ENCODE measurements around the gene PCDH15.

The PCDH15 gene

DNA sequence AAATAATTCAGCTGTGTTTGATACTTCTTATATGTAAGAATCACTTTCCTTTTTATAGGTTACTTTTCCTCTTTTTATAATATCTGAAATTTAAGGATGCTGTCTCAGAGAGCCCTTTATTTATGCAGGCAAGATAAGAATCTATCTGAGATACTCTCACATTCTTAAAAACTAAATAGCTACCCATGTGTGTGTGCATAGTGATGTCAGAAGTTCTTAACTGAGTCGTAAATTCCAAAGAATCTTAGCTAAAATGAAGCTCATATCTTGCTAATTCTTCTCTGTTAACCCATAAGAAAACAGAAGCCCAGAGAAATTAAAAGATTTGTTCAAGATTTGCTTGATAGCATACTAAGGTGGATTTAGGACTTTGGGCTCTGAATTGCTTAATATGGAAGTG is 118.5 kb downstream of the PCDH15 start:
- no peak overlapping the region for H2AFZ ChIP-seq (ENCODE audit: low read depth, low read length)
- H3K4me3 ChIP-seq (ENCODE audit: low read length): no peak overlapping the region

DNA sequence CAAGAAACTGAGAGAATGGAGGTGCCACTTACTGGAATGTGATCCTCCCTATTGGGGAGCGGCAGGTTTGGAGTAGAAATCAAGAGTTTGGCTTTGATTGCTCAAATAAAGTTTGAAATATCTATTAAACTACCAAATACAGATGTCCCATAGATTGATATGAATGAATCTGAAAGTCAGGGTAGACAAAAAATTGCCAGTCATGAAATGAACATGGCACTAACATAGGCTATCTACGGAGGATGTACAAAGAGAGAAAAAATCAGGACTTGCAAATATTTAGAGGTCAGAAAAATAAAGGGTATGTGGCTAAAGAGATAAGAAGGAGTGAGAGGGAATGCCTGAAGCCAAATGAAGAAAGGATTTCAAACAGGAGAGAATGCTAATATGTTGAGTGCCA is 119.9 kb downstream of the PCDH15 start:
- Histone ChIP-seq H3K9me3 (ENCODE audit: low read length) (no peaks in the 10 kb centered on the region), H2AFZ (ENCODE audit: low read depth, low read length) (no peak overlapping the region), H3K4me3 (ENCODE audit: low read length) (no peak overlapping the region), H3K4me1 (ENCODE audit: insufficient read depth, low read length) (no peaks in the 10 kb centered on the region), H3K36me3 (ENCODE audit: insufficient read depth, low read length) (no peaks in the 10 kb centered on the region), H3K27me3 (ENCODE audit: insufficient read depth, low read length) (no peaks in the 10 kb centered on the region)

More for the DNA sequence above, 118.5 kb downstream of the PCDH15 start:
- Histone ChIP-seq H3K4me1 (ENCODE audit: insufficient read depth, low read length) (no peaks in the 10 kb centered on the region), H3K27me3 (ENCODE audit: insufficient read depth, low read length) (no peaks in the 10 kb centered on the region), H3K36me3 (ENCODE audit: insufficient read depth, low read length) (no peaks in the 10 kb centered on the region), H3K9me3 (ENCODE audit: low read length) (no peaks in the 10 kb centered on the region)

DNA sequence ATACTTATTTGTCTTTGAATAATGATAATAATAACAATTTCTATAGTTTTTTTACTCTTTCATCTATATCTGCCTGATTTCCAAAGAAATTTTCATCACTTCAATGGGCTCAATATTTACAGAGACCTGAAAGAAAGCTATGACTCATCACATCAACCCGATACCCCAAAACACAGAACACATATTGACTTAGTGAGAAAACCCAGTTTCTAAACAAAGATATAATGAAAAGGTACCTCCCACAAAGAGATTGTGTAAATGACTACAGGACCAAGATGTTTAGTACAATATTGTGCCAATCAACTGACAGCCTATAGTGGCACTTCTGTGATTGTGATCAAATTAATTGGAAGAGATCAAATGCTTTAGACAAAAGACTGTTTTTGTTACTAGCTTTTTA is 133.9 kb downstream of the PCDH15 start:
- Histone ChIP-seq H3K9me3 (ENCODE audit: low read length) (no peaks in the 10 kb centered on the region), H3K36me3 (ENCODE audit: insufficient read depth, low read length) (no peaks in the 10 kb centered on the region), H3K4me1 (ENCODE audit: insufficient read depth, low read length) (peaks cover 5% of the 10 kb centered on the region)

DNA sequence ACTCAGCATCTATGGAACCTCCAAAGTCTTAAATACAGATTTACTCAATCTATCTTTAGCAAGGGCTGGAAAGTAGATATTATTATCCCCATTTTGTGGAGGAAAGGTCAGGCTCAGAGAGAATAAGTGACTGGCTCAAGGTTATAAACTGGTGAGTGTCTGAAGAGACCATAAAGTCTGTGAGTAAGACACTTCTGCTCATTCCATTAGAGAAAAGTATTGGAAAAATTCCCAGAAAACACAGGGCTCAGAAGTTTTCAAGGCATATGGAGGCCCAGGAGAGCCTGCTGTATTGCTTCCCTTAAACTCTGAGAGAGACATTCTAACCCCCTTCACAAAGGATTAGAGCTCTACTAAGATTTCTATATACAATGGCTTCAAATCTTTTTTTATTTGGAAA is 134.8 kb downstream of the PCDH15 start:
- peaks cover 5% of the 10 kb centered on the region for H3K4me1 ChIP-seq (ENCODE audit: insufficient read depth, low read length)
- H2AFZ ChIP-seq (ENCODE audit: low read depth, low read length): no peak overlapping the region
- H3K9me3 ChIP-seq (ENCODE audit: low read length): no peaks in the 10 kb centered on the region
- no peak overlapping the region for H3K4me3 ChIP-seq (ENCODE audit: low read length)
- H3K27me3 ChIP-seq (ENCODE audit: insufficient read depth, low read length): no peaks in the 10 kb centered on the region
- no peaks in the 10 kb centered on the region for H3K36me3 ChIP-seq (ENCODE audit: insufficient read depth, low read length)

More for the DNA sequence above, 133.9 kb downstream of the PCDH15 start:
- Histone ChIP-seq H3K4me3 (ENCODE audit: low read length) (no peak overlapping the region), H2AFZ (ENCODE audit: low read depth, low read length) (no peak overlapping the region), H3K27me3 (ENCODE audit: insufficient read depth, low read length) (no peaks in the 10 kb centered on the region)

DNA sequence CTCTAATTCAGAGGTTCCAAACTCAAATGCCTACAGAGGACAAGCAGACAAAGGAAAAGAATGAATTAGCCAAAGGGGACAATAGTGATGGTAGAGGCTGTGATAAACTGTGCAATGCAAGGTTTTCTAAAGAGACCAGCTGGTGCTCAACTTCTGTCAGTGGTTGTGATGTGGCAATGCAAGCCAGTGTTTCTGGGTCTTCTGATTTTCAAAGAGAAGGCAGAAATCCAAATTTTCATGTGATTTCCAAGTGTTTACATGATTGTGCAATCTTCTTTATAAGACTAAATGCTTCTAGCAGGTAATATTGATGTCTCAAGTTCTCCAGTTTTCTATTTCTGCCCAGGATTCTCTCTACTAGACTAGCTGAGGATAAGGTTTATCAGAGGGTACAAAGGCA is 135.9 kb downstream of the PCDH15 start:
- Histone ChIP-seq H3K4me1 (ENCODE audit: insufficient read depth, low read length) (peaks cover 5% of the 10 kb centered on the region), H3K4me3 (ENCODE audit: low read length) (no peak overlapping the region), H2AFZ (ENCODE audit: low read depth, low read length) (peak overlapping the region; percentile 22), H3K36me3 (ENCODE audit: insufficient read depth, low read length) (no peaks in the 10 kb centered on the region), H3K27me3 (ENCODE audit: insufficient read depth, low read length) (no peaks in the 10 kb centered on the region), H3K9me3 (ENCODE audit: low read length) (no peaks in the 10 kb centered on the region)

DNA sequence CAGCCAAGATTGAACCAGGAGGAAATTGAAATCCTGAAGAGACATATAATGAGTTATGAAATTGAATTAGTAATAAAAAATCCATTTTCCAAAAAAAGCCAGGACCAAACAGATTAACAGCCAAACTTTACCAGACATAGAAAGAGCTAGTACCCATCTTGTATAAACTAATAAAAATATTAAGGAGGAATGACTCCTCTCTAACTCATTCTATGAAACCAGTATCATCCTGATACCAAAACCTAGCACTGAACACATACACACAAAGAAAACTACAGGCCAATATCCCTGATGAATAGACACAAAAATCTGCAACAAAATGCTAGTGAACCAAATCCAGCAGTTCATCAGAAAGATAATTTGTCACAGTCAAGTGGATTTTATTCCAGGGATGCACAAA is 140.6 kb downstream of the PCDH15 start:
- Histone ChIP-seq H2AFZ (ENCODE audit: low read depth, low read length) (no peak overlapping the region), H3K4me1 (ENCODE audit: insufficient read depth, low read length) (peaks cover 2% of the 10 kb centered on the region), H3K36me3 (ENCODE audit: insufficient read depth, low read length) (no peaks in the 10 kb centered on the region), H3K9me3 (ENCODE audit: low read length) (no peaks in the 10 kb centered on the region), H3K4me3 (ENCODE audit: low read length) (no peak overlapping the region), H3K27me3 (ENCODE audit: insufficient read depth, low read length) (no peaks in the 10 kb centered on the region)

DNA sequence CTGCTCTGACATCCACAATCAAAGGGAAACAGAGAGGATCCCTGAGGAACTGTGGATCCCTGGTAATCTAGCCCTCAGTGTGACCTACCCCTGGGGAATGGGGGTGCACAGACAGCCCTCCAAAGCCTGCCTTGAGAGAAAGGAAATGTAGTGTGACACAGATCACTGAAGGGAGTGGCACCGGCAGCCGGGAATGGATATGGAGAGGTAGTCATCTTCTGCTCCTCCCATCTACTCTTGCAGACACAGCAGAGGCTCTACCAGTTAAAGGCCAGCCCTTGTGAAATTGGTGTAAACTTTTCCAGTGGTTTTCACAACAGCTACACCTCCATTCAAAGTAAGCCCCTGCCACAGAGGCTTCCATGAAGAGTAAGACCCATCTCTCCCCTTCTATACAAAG is 144.4 kb downstream of the PCDH15 start:
- Histone ChIP-seq H3K4me1 (ENCODE audit: insufficient read depth, low read length) (no peaks in the 10 kb centered on the region), H3K4me3 (ENCODE audit: low read length) (no peak overlapping the region), H3K9me3 (ENCODE audit: low read length) (no peaks in the 10 kb centered on the region), H3K27me3 (ENCODE audit: insufficient read depth, low read length) (no peaks in the 10 kb centered on the region), H2AFZ (ENCODE audit: low read depth, low read length) (no peak overlapping the region), H3K36me3 (ENCODE audit: insufficient read depth, low read length) (no peaks in the 10 kb centered on the region)

DNA sequence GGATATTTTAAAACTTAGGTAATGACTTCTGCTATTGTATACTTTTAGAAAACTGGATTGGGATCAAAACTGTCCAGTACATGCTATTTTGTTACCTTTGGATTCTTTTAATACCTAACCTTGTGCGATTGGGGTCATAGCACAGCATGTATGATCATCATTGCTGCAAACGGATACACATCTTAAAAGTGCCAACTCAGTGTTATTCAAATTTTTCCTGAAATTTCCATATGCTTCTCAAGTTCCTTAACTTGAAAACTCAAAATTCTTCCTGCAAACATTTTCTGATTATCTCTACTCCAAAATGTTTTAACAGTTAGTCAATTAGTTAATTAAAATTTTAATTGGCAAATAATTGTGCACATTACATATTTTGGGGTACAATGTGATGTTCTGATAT is 147.5 kb downstream of the PCDH15 start:
- no peaks in the 10 kb centered on the region for H3K27me3 ChIP-seq (ENCODE audit: insufficient read depth, low read length)
- H3K4me3 ChIP-seq (ENCODE audit: low read length): no peak overlapping the region
- H3K9me3 ChIP-seq (ENCODE audit: low read length): no peaks in the 10 kb centered on the region
- H2AFZ ChIP-seq (ENCODE audit: low read depth, low read length): no peak overlapping the region
- H3K4me1 ChIP-seq (ENCODE audit: insufficient read depth, low read length): no peaks in the 10 kb centered on the region
- no peaks in the 10 kb centered on the region for H3K36me3 ChIP-seq (ENCODE audit: insufficient read depth, low read length)

DNA sequence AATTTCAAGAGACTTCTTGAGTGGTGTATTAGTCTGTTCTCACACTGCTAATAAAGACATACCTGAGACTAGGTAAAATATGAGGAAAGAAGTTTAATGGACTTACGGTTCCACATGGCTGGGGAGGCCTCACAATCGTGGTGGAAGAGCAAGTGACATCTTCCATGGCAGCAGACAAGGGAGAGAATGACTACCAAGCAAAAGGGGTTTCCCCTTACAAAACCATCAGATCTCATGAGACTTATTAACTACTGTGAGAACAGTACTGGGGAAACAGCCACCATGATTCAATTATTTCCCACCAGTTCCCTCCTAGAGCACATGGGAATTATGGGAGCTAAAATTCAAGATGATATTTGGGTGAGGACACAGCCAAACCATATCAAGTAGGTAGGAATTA is 150.5 kb downstream of the PCDH15 start:
- no peaks in the 10 kb centered on the region for H3K27me3 ChIP-seq (ENCODE audit: insufficient read depth, low read length)
- H3K9me3 ChIP-seq (ENCODE audit: low read length): no peaks in the 10 kb centered on the region
- H2AFZ ChIP-seq (ENCODE audit: low read depth, low read length): no peak overlapping the region
- no peaks in the 10 kb centered on the region for H3K36me3 ChIP-seq (ENCODE audit: insufficient read depth, low read length)
- no peak overlapping the region for H3K4me3 ChIP-seq (ENCODE audit: low read length)
- H3K4me1 ChIP-seq (ENCODE audit: insufficient read depth, low read length): peaks cover 2% of the 10 kb centered on the region

DNA sequence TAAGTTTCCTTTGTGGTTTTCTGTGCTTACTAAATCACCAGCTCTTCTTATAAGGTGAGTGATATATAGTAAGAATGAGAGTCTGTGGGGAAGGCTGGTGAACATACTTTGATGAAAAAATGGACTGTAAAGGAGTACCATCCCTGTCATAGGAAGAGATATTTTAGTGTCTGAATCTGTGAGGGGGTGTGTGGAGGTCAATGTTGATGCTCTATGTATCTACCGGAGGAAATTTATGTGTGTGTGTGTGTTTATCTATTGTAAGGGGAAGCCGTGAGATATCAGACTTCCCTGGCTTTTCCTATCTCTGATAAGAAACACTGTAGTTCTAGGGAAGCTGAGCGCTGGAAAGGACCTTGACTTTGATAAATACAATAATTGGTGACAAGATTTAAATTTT is 179.0 kb downstream of the PCDH15 start:
- no peaks in the 10 kb centered on the region for H3K36me3 ChIP-seq (ENCODE audit: insufficient read depth, low read length)
- H3K4me3 ChIP-seq (ENCODE audit: low read length): no peak overlapping the region
- H2AFZ ChIP-seq (ENCODE audit: low read depth, low read length): no peak overlapping the region
- no peaks in the 10 kb centered on the region for H3K4me1 ChIP-seq (ENCODE audit: insufficient read depth, low read length)
- H3K27me3 ChIP-seq (ENCODE audit: insufficient read depth, low read length): no peaks in the 10 kb centered on the region
- H3K9me3 ChIP-seq (ENCODE audit: low read length): no peaks in the 10 kb centered on the region

DNA sequence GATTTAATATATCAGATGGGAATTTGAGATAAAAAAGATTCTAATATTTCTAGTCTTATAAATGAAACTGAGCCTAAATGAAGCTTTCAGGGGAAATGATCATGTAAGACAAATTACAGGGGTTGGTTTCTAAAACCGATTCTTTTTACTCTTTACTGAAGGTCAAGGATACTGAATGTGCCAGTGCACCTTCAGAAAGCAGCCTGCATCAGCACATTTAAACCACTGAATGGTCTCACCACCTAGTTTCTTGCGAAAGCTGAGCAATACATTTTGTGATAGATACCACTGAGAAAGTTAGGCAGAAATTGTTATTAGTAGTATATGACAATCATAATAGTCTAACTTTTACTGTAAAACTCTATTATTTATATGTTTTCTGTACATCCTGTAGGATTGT is 180.7 kb downstream of the PCDH15 start:
- Histone ChIP-seq H3K9me3 (ENCODE audit: low read length) (no peaks in the 10 kb centered on the region), H3K36me3 (ENCODE audit: insufficient read depth, low read length) (no peaks in the 10 kb centered on the region), H3K27me3 (ENCODE audit: insufficient read depth, low read length) (no peaks in the 10 kb centered on the region), H3K4me3 (ENCODE audit: low read length) (no peak overlapping the region), H3K4me1 (ENCODE audit: insufficient read depth, low read length) (no peaks in the 10 kb centered on the region), H2AFZ (ENCODE audit: low read depth, low read length) (no peak overlapping the region)

DNA sequence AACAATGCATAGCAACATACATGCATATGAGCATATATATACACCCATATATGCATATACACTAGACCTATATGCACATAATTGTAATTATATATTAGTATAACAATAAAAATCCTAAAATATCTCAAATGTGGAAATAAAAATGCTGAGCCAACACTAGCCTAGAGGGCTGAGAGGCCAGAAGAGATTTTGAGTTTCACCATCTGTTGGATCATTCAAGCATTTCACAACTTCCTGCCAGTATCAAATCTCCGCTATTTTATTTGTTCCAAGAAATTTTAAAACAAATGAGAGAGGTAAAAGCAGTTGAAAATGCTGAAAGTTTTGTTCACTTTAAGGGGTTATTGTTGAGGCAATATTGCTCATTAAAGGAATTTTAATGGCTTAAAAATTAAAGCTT is 187.0 kb downstream of the PCDH15 start:
- Histone ChIP-seq H2AFZ (ENCODE audit: low read depth, low read length) (no peak overlapping the region), H3K9me3 (ENCODE audit: low read length) (no peaks in the 10 kb centered on the region), H3K36me3 (ENCODE audit: insufficient read depth, low read length) (no peaks in the 10 kb centered on the region), H3K4me1 (ENCODE audit: insufficient read depth, low read length) (no peaks in the 10 kb centered on the region), H3K27me3 (ENCODE audit: insufficient read depth, low read length) (no peaks in the 10 kb centered on the region), H3K4me3 (ENCODE audit: low read length) (no peak overlapping the region)

DNA sequence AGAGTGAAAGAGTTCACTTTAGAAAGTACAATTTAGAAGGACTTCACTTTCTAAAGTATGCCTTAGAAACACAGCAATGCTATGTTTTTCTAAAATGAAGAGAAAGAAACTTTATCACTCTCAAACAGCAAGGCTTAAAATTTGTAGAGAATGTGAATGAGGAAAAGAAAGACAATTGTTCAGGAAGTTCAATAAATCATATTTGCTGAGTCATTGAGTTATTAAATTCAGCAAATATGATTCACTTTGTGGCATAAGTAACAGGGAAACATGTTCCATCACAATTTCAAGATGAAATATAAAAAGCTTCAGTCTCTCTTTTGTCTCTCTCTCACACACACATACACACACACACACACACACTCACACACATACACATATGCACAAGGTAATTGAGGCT is 187.9 kb downstream of the PCDH15 start:
- no peaks in the 10 kb centered on the region for H3K36me3 ChIP-seq (ENCODE audit: insufficient read depth, low read length)
- H3K4me3 ChIP-seq (ENCODE audit: low read length): no peak overlapping the region
- H3K9me3 ChIP-seq (ENCODE audit: low read length): no peaks in the 10 kb centered on the region
- H3K27me3 ChIP-seq (ENCODE audit: insufficient read depth, low read length): no peaks in the 10 kb centered on the region
- H2AFZ ChIP-seq (ENCODE audit: low read depth, low read length): no peak overlapping the region
- H3K4me1 ChIP-seq (ENCODE audit: insufficient read depth, low read length): no peaks in the 10 kb centered on the region

DNA sequence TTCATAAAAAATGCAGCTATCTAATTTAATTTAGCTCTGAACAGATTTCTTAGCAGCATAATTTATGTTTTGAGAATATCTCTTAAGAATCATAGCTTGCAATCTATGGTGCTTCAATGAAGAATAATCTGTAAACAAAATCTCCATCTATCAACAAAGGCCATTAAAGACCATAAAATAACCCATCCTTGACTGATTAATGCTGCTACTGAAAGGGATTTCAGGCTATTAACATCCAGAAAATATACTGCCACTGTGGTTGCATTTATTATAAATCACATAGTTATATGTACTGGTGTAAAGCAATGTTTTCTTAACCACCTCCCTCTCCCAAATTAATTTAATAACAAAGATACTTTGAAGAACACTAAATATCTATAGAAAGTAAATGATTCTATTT is 191.6 kb downstream of the PCDH15 start:
- H3K27me3 ChIP-seq (ENCODE audit: insufficient read depth, low read length): no peaks in the 10 kb centered on the region
- H3K4me1 ChIP-seq (ENCODE audit: insufficient read depth, low read length): no peaks in the 10 kb centered on the region
- H3K36me3 ChIP-seq (ENCODE audit: insufficient read depth, low read length): no peaks in the 10 kb centered on the region
- H2AFZ ChIP-seq (ENCODE audit: low read depth, low read length): no peak overlapping the region
- H3K4me3 ChIP-seq (ENCODE audit: low read length): no peak overlapping the region
- H3K9me3 ChIP-seq (ENCODE audit: low read length): no peaks in the 10 kb centered on the region

All from neuron (in vitro differentiated cells).